ENCODE measurements around the gene SFT2D2.

GRCh38 chr1:168213349-168213748, 12.5 kb upstream of the SFT2D2 start:
- no peak for TF ChIP-seq CTCF (IDR thresholded peaks at IDR 0.05)
- TF ChIP-seq POLR2A (IDR thresholded peaks at IDR 0.05), result no peak
